HK-2 (cell line): ENCODE results near the gene SLAIN1.

Experiments
- DNase-seq: peaks from one replicate; pipeline ENCODE4 v3.0.0-alpha.2; 2018; ENCODE audit not compliant: unreplicated experiment

The SLAIN1 gene

GRCh38 chr13:77751513-77752456 lies 54.3 kb downstream of the SLAIN1 start:
- no peak for DNase-seq

DNA sequence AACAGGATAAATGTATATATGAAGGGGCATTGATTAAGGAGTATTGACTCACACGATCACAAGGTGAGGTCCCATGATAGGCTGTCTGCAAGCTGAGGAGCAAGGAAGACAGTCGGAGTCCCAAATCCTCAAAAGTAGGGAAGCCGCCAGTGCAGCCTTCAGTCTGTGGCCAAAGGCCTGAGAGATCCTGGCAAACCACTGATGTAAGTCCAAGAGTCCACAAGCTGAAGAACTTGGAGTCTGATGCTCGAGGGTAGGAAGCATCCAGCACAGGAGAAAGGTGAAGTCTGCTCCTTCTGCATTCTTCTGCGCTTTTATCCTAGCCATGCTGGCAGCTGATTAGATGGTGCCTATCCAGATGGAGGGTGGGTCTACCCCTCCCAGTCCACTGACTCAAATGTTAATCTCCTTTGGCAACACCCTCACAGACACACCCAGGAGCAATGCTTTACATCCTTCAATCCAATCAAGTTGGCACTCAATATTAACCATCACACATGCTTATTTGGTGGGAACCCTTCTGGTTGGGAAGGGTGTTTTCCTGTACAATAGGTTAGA lies 55.1 kb downstream of the SLAIN1 start:
- DNase-seq: no peak

- DNase-seq: no peak
Observed at GRCh38 chr13:77760893-77761292, 63.4 kb downstream of the SLAIN1 start.

GRCh38 chr13:77767413-77767812 lies 69.9 kb downstream of the SLAIN1 start:
- DNase-seq: no peak

DNA sequence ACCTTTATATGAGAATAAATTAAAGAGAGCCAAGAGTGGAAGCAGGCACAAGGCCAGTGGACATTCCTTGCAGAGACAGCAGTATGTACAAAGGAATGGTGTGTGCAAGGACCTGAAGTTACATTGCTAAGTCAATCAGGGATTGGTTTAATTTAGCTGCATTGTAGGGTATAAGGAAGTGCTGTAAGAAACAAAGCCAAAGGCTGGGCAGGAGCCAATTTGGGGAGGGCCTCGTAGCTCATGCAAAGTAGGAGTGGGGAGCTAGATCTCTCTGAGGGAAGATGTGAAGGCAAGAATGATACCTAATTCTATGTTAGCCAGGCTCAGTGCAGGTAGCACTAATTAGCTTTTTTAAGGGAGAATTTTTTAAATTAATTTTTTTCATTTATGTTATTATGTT lies 76.7 kb downstream of the SLAIN1 start:
- DNase-seq: no peak

DNA sequence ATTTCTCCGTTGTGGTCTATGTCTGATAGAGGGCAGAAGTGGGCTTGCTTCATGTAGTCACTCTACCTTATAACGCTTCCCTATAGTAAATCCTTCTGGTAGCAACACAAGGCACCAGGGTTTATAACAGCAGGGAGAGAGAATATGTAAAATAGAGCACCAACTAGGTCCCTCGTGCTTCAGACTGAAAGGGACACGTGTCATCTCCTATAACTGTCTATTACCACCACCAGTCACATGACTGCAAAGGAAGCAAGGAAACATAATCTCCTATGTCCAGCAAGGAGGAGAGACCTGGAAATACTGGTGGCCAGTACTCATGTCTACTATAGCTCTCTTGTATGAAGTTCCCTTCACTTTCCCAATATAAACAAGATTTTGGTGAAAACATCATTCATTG lies 79.2 kb downstream of the SLAIN1 start:
- no peak for DNase-seq

DNA sequence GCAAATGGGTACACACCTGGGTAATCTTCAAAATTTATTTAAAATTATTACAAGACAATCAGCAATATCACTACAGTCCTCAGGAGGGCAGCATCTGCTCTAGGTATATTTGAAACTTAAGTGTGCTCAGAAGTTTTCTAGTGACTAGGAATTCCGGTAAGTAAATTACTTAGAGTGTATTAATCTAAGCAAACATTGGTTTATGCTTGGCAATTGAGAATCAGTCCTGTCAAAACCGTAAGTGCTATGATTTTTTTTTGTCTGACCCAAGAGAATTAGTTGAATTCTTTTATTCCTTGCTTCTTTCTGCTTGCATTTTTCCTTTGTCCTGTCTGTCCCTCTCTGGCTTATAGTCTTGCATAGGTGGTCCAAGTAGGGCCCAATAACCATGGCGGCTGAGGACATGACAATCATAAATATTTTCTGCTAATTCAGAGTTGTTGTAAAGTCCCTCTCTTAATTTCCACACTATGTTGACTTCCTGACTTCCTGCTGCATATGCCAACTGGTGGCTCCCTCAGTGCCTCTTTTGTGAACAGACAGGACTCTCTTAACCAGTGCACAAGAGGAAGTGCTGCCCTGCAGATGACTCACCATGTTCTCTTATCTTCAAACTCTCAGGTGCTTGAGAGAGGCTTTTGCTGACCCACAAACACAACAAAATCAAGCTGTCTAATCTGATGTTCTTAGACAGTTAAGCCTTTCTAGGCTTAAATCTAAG lies 82.2 kb downstream of the SLAIN1 start:
- DNase-seq: peak; percentile 4

DNA sequence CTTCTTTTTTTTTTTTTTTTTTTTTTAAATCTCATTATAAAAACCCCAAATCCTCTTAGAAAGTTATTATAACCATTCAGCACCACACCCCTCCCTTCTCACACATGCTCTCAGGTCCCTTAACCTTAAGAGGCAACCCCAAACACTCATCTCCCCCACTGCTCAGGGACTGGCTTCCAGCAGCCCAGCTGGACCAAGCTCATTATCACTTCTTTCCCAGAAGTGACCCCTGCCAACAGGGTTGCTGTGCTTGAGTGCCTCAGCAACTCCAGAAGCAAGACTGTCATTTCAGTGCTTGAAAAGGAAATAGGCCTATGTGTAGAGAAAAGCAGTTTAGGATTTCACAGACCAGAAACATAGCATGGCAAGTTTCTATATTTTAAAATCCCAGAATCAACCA lies 84.3 kb downstream of the SLAIN1 start:
- no peak for DNase-seq

DNA sequence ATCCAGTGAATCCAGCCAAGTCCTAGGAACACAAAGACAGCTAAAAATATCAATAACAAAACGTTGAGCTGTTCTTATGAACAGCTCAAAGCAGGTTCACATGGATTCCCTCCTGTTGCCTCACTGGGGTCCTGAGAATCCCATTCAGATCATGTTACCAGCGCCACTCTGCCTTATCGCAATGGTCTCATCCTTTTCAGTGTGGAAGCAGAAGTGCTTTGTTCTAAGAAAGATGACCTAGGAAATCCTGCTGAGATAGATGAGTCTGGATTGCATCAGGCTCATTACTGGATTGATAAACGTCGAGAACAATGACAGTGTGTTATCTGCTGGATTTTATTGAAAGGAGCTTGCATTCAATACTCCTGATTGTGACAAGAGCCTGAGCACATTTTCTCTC lies 87.0 kb downstream of the SLAIN1 start:
- DNase-seq: no peak

DNA sequence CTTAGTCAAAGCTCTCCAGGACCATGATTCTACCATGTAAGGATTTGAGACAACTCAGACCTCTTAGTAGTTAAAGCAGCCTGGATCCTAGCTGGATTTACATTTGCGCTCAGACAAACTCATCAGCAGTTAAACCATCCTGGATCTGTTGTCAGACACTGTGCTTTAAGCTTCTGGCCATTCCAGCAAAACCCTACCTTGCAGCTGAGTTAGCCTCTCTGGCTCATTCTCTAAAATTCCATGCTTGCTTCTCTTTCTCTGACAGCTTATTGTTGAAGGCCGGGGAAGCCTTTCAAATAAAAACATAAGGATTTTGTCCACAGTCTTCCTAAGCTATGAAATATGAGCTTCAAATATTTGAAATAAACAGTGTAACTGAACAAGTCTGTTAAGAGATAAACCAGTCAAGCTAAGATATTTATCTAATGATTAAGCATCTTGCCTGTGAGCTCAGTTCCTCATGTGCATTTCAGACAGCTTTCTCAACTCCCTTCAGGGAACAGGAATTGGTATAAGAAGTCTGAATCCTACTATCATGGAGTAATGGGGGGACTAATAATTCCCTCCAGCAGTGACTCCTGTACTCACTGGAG lies 89.3 kb downstream of the SLAIN1 start:
- DNase-seq: no peak

DNA sequence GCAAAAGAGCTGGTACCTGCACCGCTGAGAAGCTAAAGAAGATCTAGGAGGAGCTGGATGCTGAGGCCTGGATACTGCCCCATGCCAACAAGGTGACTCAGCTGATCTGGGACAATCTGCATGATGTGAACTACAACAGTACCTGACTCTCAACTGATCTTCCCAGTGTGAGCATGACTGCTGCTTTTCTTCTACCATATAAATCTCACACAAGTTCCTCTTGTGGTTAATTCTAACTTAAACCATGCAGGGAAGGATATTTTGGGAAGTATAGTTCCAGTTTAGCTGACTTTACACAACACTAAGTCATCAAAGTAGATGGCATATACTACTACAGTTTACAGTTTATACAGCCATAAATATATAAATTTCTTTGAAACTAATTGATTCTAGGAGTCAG lies 91.9 kb downstream of the SLAIN1 start:
- no peak for DNase-seq

GRCh38 chr13:77800219-77800618 lies 102.7 kb downstream of the SLAIN1 start:
- no peak for DNase-seq

GRCh38 chr13:77806518-77806917 lies 109.0 kb downstream of the SLAIN1 start:
- DNase-seq: no peak

DNA sequence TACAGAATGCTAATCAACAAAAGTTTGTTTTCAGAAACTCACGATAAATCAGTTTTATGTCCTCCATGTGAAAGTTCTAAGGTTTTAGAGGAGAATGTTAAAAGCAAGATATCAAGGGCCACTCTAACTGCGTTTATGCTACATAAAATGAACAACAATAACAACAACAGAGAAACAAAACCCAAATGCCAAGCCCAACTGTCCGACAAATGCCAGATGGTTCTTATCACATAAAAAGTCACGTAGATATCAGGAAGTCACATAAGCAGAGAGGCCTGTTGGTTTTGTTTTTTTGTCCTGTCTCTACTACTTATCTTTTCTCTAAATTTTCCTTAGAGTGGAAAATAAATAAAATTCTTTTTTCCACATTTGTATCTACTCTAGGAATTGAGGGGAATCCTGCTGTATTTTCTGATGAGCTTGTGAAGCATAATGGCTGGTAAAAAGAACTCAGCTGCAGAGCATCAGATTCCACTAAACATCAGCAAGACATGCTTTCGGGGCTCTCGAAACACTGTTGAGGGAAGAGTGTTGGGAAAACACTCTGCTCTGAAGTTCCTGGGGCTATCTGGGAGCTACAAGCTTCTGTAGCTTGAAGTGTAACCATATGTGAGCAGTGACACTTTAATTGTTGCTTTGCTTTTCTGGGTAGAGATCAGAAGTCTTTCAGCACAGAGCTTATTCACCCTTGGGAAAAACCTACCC lies 110.1 kb downstream of the SLAIN1 start:
- no peak for DNase-seq

DNA sequence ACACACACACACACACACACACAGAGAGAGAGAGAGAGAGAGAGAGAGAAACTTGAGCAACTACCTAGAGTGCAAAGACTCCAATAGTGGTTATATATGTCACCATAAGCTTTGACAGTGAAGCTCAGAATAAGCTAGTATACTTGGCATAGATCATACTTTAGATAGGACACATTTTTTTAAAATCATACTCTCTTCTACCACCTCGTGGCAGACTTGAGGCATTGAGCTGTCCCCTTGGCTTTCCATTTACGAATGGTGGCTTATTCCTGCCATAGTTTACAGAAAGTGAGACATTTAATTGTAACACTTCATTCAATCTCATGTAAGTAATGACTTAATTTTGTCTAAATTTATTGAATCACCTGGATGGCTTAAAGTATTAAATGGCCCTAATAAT lies 112.9 kb downstream of the SLAIN1 start:
- no peak for DNase-seq

- no peak for DNase-seq
Observed at GRCh38 chr13:77810878-77811277, 113.4 kb downstream of the SLAIN1 start.

GRCh38 chr13:77811381-77811780 lies 113.9 kb downstream of the SLAIN1 start:
- DNase-seq: no peak

- DNase-seq: no peak
Observed at GRCh38 chr13:77811981-77812380, 114.5 kb downstream of the SLAIN1 start.
